ENCODE data around the gene TUBGCP6. TPM values are rescaled to one million over a fixed set of nuclear protein-coding genes. Genes with fewer than 3 reads are reported as not detected.
A peak's percentile ranks its signal among the peaks of the same experiment; 100 is the strongest.

Gene TUBGCP6
- total RNA-seq, 4 donors from 2014 or later: 64.6 to 102 (median 80.3) TPM

DNA sequence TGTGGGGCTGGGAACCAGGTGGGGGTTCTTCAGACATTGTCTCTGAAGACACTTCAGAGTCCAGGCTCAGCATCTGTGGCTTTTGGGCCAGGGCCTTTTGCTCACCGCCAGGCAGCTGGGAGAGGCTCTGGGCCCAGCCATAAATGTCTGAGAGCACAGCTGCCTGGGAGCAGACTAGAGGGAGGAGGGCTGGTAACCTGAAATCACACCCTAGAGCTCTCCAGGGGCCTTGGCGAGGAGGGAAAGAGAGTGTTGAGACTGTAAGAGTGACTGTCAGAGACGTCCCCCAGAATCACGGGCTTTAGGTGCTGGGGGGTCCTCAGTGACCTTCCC, 55.0 kb downstream of the TUBGCP6 start:
- Histone ChIP-seq H3K9me3 (no peaks in the 10 kb centered on the region), H3K4me3 (replicated peaks in 1 of 3) (peak overlapping the region in 1 of 3 donors; percentile 23), H3K4me1 (peaks cover 37 to 47% of the 10 kb centered on the region in 2 donors), H3K27ac (peak overlapping the region; percentile 80 to 91 (median 83)), H3K27me3 (no peaks in the 10 kb centered on the region), H3K36me3 (peaks cover 7 to 9% of the 10 kb centered on the region in 2 donors)
- no peak for TF ChIP-seq POLR2A (IDR thresholded peaks at IDR 0.05)
- intact Hi-C loops (cut with DNase I): no loop called here
- 11 to 22% methylated on average over 3 of the region's 4 CpGs for WGBS, 2 donors
- DNase-seq: no peak

DNA sequence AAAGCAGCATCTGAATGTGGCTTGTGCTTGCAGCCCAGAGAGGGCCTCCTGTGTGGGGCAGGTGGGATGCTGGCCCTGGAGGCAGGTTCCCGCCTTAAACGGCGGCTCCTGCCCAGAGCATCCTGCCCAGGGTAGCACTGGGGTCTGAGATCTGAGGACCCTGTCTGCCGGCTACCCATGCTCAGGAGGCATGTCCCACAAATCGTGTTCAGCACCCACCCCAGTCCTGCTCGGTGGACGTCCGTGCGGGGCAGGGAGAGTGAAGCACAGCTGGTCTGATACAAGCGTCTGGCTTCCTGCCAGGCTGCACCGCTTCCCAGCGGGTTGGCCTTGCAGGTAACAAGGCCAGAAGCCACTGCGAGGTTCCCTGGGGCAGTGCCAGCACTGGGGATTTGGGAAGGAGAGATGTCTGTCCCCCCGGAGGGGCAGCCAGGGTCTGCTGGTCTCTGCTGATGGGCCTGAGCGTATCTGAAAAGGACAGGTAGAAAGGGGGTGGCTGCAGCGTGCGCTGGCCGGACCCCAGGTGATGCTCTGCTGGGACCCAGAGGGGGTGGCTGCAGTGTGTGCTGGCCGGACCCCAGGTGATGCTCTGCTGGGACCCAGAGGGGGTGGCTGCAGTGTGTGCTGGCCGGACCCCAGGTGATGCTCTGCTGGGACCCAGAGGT, 55.5 kb downstream of the TUBGCP6 start:
- Histone ChIP-seq H3K4me1 (peaks cover 41 to 52% of the 10 kb centered on the region in 2 donors), H3K9me3 (no peaks in the 10 kb centered on the region), H3K27ac (peak overlapping the region; percentile 80 to 91 (median 83)), H3K4me3 (replicated peaks in 1 of 3) (no peak overlapping the region), H3K36me3 (peaks cover 2 to 4% of the 10 kb centered on the region in 2 donors), H3K27me3 (no peaks in the 10 kb centered on the region)
- intact Hi-C loops (cut with DNase I): no loop called here
- DNase-seq: no peak
- no peak for TF ChIP-seq CTCF (IDR thresholded peaks at IDR 0.05)
- no peak for TF ChIP-seq POLR2A (IDR thresholded peaks at IDR 0.05)
- 84% methylated on average over 10 of the region's 20 CpGs; no CpG with 5 or more reads in 1 of the 2 donors for WGBS, 2 donors

- WGBS, 2 donors: 86 to 94% methylated on average over 1 to 11 of the region's 11 CpGs
- Histone ChIP-seq H3K36me3 (no peaks in the 10 kb centered on the region), H3K27ac (no peak overlapping the region), H3K4me3 (replicated peaks in 1 of 3) (no peak overlapping the region), H3K27me3 (no peaks in the 10 kb centered on the region), H3K4me1 (peaks cover 48 to 61% of the 10 kb centered on the region in 2 donors), H3K9me3 (no peaks in the 10 kb centered on the region)
- no peak for TF ChIP-seq CTCF (IDR thresholded peaks at IDR 0.05)
- no peak for TF ChIP-seq POLR2A (IDR thresholded peaks at IDR 0.05)
- no peak for DNase-seq
- intact Hi-C loops (cut with DNase I): no loop called here
These were observed 56.5 kb downstream of the TUBGCP6 start for GRCh38 chr22:50188356-50188755.

- intact Hi-C loops (cut with DNase I): no loop called here
- 60 to 62% methylated on average over 8 to 15 of the region's 26 CpGs for WGBS, 2 donors
- Histone ChIP-seq H3K9me3 (no peaks in the 10 kb centered on the region), H3K27ac (peak overlapping the region in 2 of 3 donors; percentile 67 to 77), H3K36me3 (no peaks in the 10 kb centered on the region), H3K27me3 (no peaks in the 10 kb centered on the region), H3K4me3 (replicated peaks in 1 of 3) (peak overlapping the region in 2 of 3 donors; percentile 33 to 81), H3K4me1 (peaks cover 59 to 72% of the 10 kb centered on the region in 2 donors)
- no peak for DNase-seq
- TF ChIP-seq CTCF (IDR thresholded peaks at IDR 0.05) (no peak), POLR2A (IDR thresholded peaks at IDR 0.05) (no peak)
These were observed 57.9 kb downstream of the TUBGCP6 start for GRCh38 chr22:50186761-50187523.

DNA sequence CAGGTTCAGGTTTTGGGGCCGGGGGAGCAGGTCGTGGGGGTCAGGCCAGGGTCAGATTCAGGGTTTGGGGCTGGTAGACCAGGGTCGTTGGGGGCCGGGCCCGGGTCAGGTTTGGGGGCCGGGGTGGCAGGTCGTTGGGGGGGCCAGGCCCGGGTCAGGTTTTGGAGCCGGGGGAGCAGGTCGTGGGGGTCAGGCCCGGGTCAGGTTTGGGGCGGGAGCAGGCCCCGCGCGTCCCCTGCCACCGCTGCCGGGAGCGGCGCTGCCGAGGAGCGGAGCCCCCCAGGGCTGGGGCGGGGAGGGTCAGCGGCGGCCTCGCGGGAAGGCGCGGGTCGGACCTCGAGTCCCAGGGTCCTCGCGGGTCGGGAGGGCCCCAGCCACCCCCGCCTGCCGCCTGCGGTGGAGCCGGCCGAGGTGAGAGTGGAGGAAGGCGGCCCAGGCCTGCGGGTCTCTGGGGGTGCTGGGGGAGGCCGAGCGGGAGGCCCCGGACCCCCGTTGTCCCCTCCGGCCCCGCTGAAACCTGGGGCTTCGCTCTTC, 58.6 kb downstream of the TUBGCP6 start:
- peaks cover 58 to 68% of the 10 kb centered on the region in 2 donors for H3K4me1 ChIP-seq
- TF ChIP-seq POLR2A (IDR thresholded peaks at IDR 0.05): no peak
- no peak for TF ChIP-seq CTCF (IDR thresholded peaks at IDR 0.05)
- peak overlapping the region in 2 of 3 donors; percentile 33 to 81 for H3K4me3 ChIP-seq (replicated peaks in 1 of 3)
- no peaks in the 10 kb centered on the region for H3K27me3 ChIP-seq
- no peaks in the 10 kb centered on the region for H3K9me3 ChIP-seq
- 0% methylated on average over 5 of the region's 47 CpGs; no CpG with 5 or more reads in 1 of the 2 donors for WGBS, 2 donors
- DNase-seq: no peak
- peak overlapping the region; percentile 30 to 77 (median 67) for H3K27ac ChIP-seq
- no peaks in the 10 kb centered on the region for H3K36me3 ChIP-seq
- intact Hi-C loops (cut with DNase I): no loop called here

Measured in thyroid gland (tissue), 4 donors.